ENCODE results near the gene ATRX.
"Not testable (repeated sequence)": the region's sequence is repeated elsewhere in the genome, so short reads cannot be mapped to it uniquely, and the experiment has no call there.

Gene ATRX

DNA sequence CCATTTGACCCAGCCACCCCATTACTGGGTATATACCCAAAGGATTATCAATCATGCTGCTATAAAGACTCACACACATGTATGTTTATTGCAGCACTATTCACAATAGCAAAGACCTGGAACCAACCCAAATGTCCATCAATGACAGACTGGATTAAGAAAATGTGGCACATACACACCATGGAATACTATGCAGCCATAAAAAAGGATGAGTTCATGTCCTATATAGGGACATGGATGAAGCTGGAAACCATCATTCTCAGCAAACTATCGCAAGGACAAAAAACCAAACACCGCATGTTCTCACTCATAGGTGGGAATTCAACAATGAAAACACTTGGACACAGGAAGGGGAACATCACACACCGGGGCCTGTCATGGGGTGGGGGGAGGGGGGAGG is 59.9 kb downstream of the ATRX start:
- not testable (repeated sequence) for DNase-seq

DNA sequence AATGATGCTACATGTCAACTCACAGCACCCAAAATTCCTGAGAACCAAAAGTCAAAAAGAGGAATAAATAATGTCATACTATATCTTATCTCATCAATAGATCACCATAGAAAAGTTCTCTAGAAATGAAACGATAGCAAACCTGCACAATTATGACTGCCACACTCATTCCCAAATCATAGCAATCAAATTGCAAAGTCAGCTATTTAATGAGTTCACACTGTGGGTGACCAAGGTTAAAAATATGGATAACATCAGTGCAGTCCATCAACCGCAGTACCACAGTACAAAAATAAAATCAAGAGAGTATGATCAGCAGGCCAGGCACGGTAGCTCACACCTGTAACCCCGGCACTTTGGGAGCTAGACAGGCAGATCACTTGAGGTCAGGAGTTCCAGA is 62.3 kb downstream of the ATRX start:
- no peak for DNase-seq

GRCh38 chrX:77719388-77719787 is 66.6 kb downstream of the ATRX start:
- DNase-seq: no peak

GRCh38 chrX:77704881-77705280 is 81.1 kb downstream of the ATRX start:
- no peak for DNase-seq

GRCh38 chrX:77698242-77698641 is 87.8 kb downstream of the ATRX start:
- DNase-seq: no peak

GRCh38 chrX:77694491-77694890 is 91.5 kb downstream of the ATRX start:
- DNase-seq: no peak

DNA sequence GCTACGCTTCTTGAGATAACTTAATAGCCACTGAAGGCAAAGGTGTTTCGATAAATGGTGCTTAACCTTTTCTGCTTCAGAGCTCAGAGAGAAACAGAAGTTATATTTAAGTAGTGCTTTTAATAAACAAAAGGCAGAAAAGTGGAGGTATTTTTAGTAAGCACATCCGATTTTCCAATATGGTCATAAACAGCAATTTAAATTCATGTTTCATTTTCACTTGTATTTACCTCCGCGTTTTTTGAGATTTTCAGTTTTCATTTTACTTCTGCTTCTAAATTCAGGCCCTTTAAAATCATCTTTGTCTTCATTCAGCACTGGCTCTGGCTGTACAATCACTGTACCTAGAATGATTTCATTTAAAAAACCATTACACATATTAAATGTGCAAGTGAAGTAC is 92.4 kb downstream of the ATRX start:
- DNase-seq: no peak

GRCh38 chrX:77691916-77692315 is 94.1 kb downstream of the ATRX start:
- no peak for DNase-seq

DNA sequence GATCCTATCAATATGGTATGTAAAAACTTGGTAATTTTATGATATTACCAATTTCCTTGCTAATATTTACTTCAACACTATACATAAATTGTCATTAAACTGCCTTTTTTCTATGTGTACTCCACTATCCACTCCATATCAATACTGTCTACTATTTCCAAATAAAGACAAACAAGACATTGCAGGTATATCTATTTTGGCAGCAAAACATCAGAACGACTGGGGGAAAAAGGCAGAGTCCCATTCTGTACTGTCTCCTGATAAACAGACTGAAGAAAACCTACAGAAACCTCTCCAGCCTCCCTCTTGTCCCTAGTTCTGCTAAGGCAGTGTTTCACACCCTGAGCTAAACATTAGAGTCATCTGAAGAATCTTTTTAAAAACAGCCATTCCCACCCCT is 96.6 kb downstream of the ATRX start:
- no peak for DNase-seq

DNA sequence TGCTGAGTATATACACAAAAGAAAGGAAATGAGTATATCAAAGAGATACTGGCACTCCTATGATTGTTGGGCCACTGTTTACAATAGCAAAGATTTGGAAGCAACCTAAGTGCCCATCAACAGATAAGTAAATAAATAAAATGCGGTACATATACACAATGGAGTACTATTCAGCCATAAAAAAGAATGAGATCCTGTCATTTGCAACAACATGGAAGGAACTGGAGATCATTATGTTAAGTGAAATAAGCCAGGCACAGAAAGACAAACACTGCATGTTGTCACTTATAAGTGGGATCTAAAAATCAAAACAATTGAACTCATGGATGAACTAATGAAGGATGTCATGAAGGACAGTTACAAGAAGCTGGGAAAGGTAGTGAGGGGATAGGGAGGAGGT is 100.3 kb downstream of the ATRX start:
- DNase-seq: not testable (repeated sequence)

DNA sequence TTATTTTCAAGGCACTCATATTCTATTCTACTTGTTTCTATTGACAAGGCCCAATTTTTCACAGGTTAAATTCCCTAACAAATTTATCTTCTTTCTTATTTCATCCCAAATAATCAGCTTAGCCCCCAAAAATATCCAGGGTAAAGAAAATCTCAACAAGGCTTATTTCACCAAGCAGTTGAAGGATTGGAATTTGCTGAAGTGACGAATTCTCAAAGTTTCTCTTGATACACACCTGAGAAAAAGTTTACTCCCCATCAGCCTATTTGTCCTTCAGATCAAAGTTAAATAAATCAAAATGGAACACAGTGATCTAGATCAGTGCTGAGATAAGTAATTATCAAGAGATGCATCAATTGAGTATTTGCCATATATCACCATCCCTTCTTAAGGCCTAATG is 106.9 kb downstream of the ATRX start:
- DNase-seq: no peak

- DNase-seq: no peak
Observed at GRCh38 chrX:77675986-77676385, 110.0 kb downstream of the ATRX start.

- peak; percentile 2 to 51 for DNase-seq
Observed at GRCh38 chrX:77668391-77669237, 117.4 kb downstream of the ATRX start.

DNA sequence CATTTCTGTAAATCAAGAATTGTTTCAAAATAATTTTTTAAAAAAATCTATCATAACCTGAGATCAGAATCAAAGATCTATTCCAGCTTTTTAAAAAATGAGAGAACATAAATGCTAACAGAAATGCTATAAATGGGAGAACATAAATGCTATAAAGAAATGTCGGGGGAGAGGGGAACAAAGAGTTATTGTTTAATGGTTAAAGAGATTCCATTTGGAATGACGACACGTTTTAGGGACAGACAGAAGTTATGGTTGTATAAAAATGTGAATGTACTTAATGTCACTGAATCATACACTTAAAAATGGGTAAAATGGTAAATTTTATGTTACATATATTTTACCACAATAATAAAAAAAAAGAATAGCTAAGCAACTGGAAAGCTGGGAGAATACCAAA is 127.1 kb downstream of the ATRX start:
- no peak for DNase-seq

- DNase-seq: no peak
Observed at GRCh38 chrX:77652095-77652494, 133.9 kb downstream of the ATRX start.

DNA sequence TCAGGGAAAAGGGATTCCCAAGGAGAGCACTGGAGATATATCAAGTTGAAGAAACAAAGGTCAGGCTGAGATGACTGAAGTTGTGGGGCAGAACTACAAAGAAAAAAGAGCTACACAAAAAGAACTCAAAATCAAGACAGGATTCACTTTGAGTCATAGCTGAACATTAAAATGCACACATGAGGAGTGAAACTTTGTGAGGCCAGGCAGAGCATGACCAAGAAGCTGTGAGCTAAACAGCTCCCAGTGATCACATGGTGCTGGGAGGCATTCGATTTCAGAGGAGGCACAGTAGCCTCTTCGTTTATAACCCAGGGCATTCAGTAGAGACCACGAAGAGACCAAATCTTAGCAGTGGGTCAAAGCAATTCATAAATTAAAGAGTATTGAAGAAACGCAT is 145.3 kb downstream of the ATRX start:
- no peak for DNase-seq

DNA sequence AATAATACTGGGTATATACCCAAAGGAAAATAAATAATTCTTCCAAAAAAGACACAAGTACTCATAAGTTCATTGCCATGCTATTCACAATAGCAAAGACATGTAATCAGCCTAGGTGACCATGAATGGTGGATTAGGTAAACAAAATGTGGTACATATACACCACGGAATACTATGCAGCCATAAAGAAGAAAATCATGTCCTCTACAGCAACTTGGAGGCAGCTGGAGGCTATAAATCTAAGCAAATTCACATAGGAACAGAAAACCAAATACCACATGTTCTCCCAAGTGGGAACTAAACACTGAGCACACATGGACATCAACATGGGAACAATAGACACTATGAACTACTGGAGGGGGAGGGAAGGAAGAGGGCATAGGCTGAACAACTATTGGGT is 146.2 kb downstream of the ATRX start:
- no peak for DNase-seq

DNA sequence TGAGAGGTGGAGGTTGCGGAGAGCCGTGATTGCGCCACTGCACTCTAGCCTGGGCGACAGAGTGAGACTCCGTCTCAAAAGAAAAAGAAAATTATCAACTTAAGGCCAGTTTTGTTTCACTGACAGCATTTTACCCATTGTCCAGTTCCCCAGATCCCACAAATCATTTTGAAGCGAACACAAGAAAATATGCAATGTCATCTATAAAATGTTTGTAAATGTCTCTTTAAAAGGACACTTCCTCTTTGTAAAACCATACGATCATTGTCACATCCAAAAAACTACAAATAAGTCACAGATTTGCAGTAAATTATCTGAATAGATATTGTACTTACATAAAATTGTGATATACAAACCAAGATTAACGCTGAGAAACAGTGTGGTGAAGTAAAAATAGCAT is 147.6 kb downstream of the ATRX start:
- DNase-seq: no peak

- DNase-seq: no peak
Observed at GRCh38 chrX:77635373-77635772, 150.6 kb downstream of the ATRX start.

DNA sequence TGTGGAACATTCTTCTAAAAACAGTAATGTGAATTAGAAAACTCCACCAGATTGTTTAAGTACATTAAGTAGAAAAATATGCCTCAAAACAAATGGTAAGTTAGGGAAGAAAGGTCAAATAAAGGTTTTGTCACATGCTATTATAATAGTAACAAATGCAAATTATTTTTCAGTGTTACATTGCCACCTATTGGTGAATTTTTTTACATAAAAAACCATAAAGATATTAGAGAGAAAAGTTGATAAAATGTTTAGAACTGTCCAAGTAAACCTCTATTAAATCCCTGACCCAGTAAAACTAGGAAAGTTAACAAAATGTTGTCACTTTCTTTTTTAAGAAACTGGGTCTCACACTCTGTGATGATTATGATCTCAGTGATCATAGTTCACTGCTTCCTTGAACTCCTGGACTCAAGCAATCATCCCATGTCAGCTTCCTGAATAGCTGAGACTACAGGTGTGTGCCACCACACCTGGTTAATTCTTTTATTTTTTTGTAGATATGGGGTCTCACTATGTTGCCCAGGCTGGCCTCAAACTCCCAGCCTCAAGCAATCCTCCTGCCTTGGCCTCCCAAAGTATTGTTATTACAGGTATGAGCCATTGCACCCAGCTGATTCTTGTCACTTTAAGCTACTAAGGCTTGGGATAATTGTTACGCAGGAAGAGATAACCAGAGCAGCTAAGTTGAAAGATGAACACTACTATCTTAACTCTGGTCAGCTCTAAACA is 157.6 kb downstream of the ATRX start:
- DNase-seq: no peak

DNA sequence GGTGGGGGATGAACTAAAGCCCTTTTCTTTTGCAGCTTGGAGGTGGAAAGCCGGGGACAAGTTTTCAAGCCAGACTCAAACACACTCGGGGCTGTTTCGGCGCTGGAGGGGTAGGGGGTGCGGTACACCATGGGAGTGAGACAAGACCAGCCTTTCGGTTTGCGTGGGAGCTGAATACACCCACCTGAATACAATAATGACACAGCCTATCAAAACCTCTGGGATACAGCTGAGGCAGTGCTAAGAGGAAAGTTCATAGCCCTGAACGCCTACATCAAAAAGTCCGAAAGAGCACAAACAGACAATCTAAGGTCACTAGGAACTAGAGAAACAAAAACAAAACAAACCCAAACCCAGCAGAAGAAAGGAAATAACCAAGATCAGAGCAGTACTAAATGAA is 163.3 kb downstream of the ATRX start:
- DNase-seq: no peak

DNA sequence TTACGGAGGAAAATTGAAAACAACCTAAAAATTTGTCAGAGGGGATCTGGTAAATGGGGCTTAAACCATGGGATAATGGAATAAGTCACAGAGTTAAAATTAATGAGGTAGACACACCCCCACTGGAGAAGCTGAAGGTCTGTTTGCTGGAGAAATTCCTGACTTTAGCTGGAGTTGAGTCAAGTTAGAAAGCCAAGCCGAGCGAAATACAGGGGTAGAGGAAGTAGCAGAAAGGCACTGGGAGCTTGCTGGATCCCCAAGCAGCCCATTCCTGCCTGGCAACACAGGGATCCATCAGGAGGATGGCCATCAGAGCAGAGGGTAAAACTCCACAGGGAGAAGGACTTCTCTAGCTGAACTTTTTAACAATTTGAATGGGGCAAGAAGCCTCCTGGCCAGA is 163.8 kb downstream of the ATRX start:
- no peak for DNase-seq

GRCh38 chrX:77621453-77621852 is 164.6 kb downstream of the ATRX start:
- not testable (repeated sequence) for DNase-seq

- no peak for DNase-seq
Observed at GRCh38 chrX:77617206-77617605, 168.8 kb downstream of the ATRX start.
